ENCODE data around the gene POU3F3.

Gene POU3F3

GRCh38 chr2:104862058-104862941, 8.4 kb downstream of the POU3F3 start:
- no peak for DNase-seq

- no peak for DNase-seq
These were observed 9.2 kb downstream of the POU3F3 start for GRCh38 chr2:104863146-104863467.

GRCh38 chr2:104863468-104864279, 9.8 kb downstream of the POU3F3 start:
- no peak for DNase-seq

GRCh38 chr2:104864280-104865095, 10.6 kb downstream of the POU3F3 start:
- DNase-seq: no peak

GRCh38 chr2:104865096-104865470, 11.2 kb downstream of the POU3F3 start:
- no peak for DNase-seq

GRCh38 chr2:104866122-104866864, 12.4 kb downstream of the POU3F3 start:
- no peak for DNase-seq

GRCh38 chr2:104866883-104867812, 13.2 kb downstream of the POU3F3 start:
- no peak for DNase-seq

- no peak for DNase-seq
These were observed 14.0 kb downstream of the POU3F3 start for GRCh38 chr2:104867813-104868504.

- no peak for DNase-seq
These were observed 14.6 kb downstream of the POU3F3 start for GRCh38 chr2:104868505-104868866.

- no peak for DNase-seq
These were observed 16.4 kb downstream of the POU3F3 start for GRCh38 chr2:104870100-104870975.

GRCh38 chr2:104871649-104871971, 17.7 kb downstream of the POU3F3 start:
- DNase-seq: no peak

- DNase-seq: no peak
These were observed 18.3 kb downstream of the POU3F3 start for GRCh38 chr2:104871972-104872865.

GRCh38 chr2:104872866-104873688, 19.2 kb downstream of the POU3F3 start:
- peak; percentile 50 for DNase-seq

GRCh38 chr2:104873689-104874054, 19.8 kb downstream of the POU3F3 start:
- DNase-seq: no peak

GRCh38 chr2:104874230-104874629, 20.3 kb downstream of the POU3F3 start:
- no peak for DNase-seq

- no peak for DNase-seq
These were observed 21.3 kb downstream of the POU3F3 start for GRCh38 chr2:104875262-104875661.

GRCh38 chr2:104876606-104877570, 23.0 kb downstream of the POU3F3 start:
- DNase-seq: no peak
